HCT116 (cell line): ENCODE data around the gene CPNE5. TPM values are rescaled to one million over a fixed set of nuclear protein-coding genes. Genes with fewer than 3 reads are reported as not detected.

Source experiments
- ATAC-seq: fragments of 200-7000 bp; cut with Tn5 transposase; 2 replicates; pipeline ENCODE4 v1.9.1; 2020; ENCODE audit warnings: mild to moderate bottlenecking, moderate library complexity
- BruUV-seq: library from RNA; stranded (reverse); fragments of 400-500 nt; replicated peaks from 2 replicates; lab custom pipeline; 2021; lab: Mats Ljungman, UMichigan
- CTCF ChIA-PET: fragments of 300-600 bp; sonication (Branson Sonifier 250); formaldehyde crosslinking; loops from one replicate; lab custom pipeline; 2021; ENCODE audit warnings: antibody characterized with exemption; lab: Charles Lee
- POLR2A ChIA-PET: fragments of 300-600, 350-600 bp; sonication (Branson Sonifier 250); formaldehyde crosslinking; loops from one replicate; lab custom pipeline; 2021; ENCODE audit warnings: antibody characterized with exemption; lab: Charles Lee
- RAD21 ChIA-PET, 2 experiments: fragments of 300-600 bp; sonication (Branson Sonifier 250); formaldehyde crosslinking; loops; one replicate each; lab custom pipeline; 2023; ENCODE audit warnings: low total read pairs in 2 of 2; ENCODE audit not compliant: uncharacterized antibody in 2 of 2, unreplicated experiment in 2 of 2, low non-redundant PET in 1 of 2; lab: Charles Lee
- DNase-seq: peaks from one replicate; pipeline ENCODE4 v3.0.0-alpha.2; 2010; ENCODE audit warnings: low read depth, low spot score
- H2AFZ ChIP-seq: fragments of 200-600 bp; shearing (Covaris generic), sonication (generic); 2 replicates; pipeline ENCODE4 v1.6.1; 2017; ENCODE audit warnings: low read depth, mixed run types, mixed read lengths, antibody characterized with exemption, low read length; ENCODE audit not compliant: poor library complexity, severe bottlenecking
- H3K27ac ChIP-seq: 2 replicates; pipeline ENCODE4 v1.5.1; 2012; ENCODE audit warnings: low read depth, low read length
- H3K27me3 ChIP-seq: fragments of 200-600 bp; sonication (generic); 2 replicates; pipeline ENCODE4 v1.6.1; 2016; ENCODE audit warnings: mixed run types, low read length, mixed read lengths; ENCODE audit not compliant: insufficient read depth
- H3K36me3 ChIP-seq, 2 experiments: fragments of 200-500 bp in 1 of 2; fragments of 200-600 bp in 1 of 2; sonication (Bioruptor generic) in 1 of 2; sonication (generic) in 1 of 2; 2 replicates each; pipeline versions ENCODE4 v1.5.1 to v1.6.1; 2014 to 2016; ENCODE audit warnings: low read length in 2 of 2, inconsistent platforms in 1 of 2, mixed read lengths in 1 of 2, mixed run types in 1 of 2; ENCODE audit not compliant: insufficient read depth in 2 of 2, control insufficient read depth in 1 of 2
- H3K4me1 ChIP-seq, 2 experiments: fragments of 200-600 bp in 1 of 2; sonication (generic) in 1 of 2; 2 replicates each; pipeline versions ENCODE4 v1.5.1 to v1.6.1; 2012 to 2017; ENCODE audit warnings: low read length in 2 of 2, inconsistent platforms in 1 of 2, mild to moderate bottlenecking in 1 of 2, mixed read lengths in 1 of 2, mixed run types in 1 of 2, moderate library complexity in 1 of 2; ENCODE audit not compliant: insufficient read depth in 2 of 2, control insufficient read depth in 1 of 2
- H3K4me2 ChIP-seq: fragments of 200-600 bp; sonication (generic); 2 replicates; pipeline ENCODE4 v1.6.1; 2017; ENCODE audit warnings: mixed run types, low read length, mixed read lengths
- H3K4me3 ChIP-seq, 2 experiments: fragments of 200-600 bp in 1 of 2; sonication (generic) in 1 of 2; replicated peaks in 1 of 2; 2 replicates each; pipeline ENCODE4 v1.5.1; 2011 to 2016; ENCODE audit warnings: low read length in 2 of 2, control low read depth in 1 of 2, low read depth in 1 of 2, mild to moderate bottlenecking in 1 of 2, mixed read lengths in 1 of 2, mixed run types in 1 of 2
- H3K79me2 ChIP-seq: fragments of 200-600 bp; sonication (generic); 2 replicates; pipeline ENCODE4 v1.6.1; 2017; ENCODE audit warnings: mild to moderate bottlenecking, mixed run types, low read length, moderate library complexity, mixed read lengths; ENCODE audit not compliant: insufficient read depth
- H3K9ac ChIP-seq: fragments of 200-600 bp; sonication (generic); 2 replicates; pipeline ENCODE4 v1.6.1; 2016; ENCODE audit warnings: low read length, mixed read lengths
- H3K9me2 ChIP-seq: fragments of 200-600 bp; sonication (generic), shearing (Covaris generic); 2 replicates; pipeline ENCODE4 v1.6.1; 2017; ENCODE audit warnings: mixed run types, mild to moderate bottlenecking, moderate library complexity; ENCODE audit not compliant: insufficient read depth
- H3K9me3 ChIP-seq, 2 experiments: fragments of 200-500 bp in 1 of 2; fragments of 200-600 bp in 1 of 2; sonication (Bioruptor generic) in 1 of 2; sonication (generic) in 1 of 2; 2 replicates each; pipeline ENCODE4 v1.6.1; 2014 to 2017; ENCODE audit warnings: low read length in 2 of 2, mixed read lengths in 2 of 2, inconsistent platforms in 1 of 2, low read depth in 1 of 2, mild to moderate bottlenecking in 1 of 2, mixed run types in 1 of 2, moderate library complexity in 1 of 2; ENCODE audit not compliant: control insufficient read depth in 1 of 2, insufficient read depth in 1 of 2
- H4K20me1 ChIP-seq: fragments of 200-600 bp; sonication (generic), shearing (Covaris generic); 2 replicates; pipeline ENCODE4 v1.6.1; 2017; ENCODE audit warnings: mixed run types, mild to moderate bottlenecking, moderate library complexity; ENCODE audit not compliant: insufficient read depth
- CBX3 ChIP-seq: IDR thresholded peaks from 2 replicates; pipeline ENCODE4 v1.6.1; 2012; ENCODE audit warnings: low read depth
- ELF1 ChIP-seq: IDR thresholded peaks from 2 replicates; pipeline ENCODE4 v1.6.1; 2012; ENCODE audit warnings: low read depth, borderline replicate concordance
- EZH2phosphoT487 ChIP-seq: fragments of 200-600 bp; IDR thresholded peaks from 2 replicates; pipeline ENCODE4 v1.6.1; 2018; ENCODE audit warnings: antibody characterized with exemption, borderline replicate concordance
- FOSL1 ChIP-seq: IDR thresholded peaks from 2 replicates; pipeline ENCODE4 v1.6.1; 2012; ENCODE audit warnings: low read depth
- JUND ChIP-seq: IDR thresholded peaks from 2 replicates; pipeline ENCODE4 v1.6.1; 2012
- SRF ChIP-seq: IDR thresholded peaks from 2 replicates; pipeline ENCODE4 v1.6.1; 2012; ENCODE audit warnings: low read depth
- TCF7L2 ChIP-seq: IDR thresholded peaks from 2 replicates; pipeline ENCODE4 v1.7.0; 2011; ENCODE audit warnings: borderline replicate concordance, inconsistent platforms; ENCODE audit not compliant: insufficient read depth, insufficient read length; ENCODE audit errors: extremely low read depth
- ZFX ChIP-seq: fragments of 450-650 bp; IDR thresholded peaks from 2 replicates; pipeline ENCODE4 v1.6.1; 2017
- ZNF274 ChIP-seq: fragments of 200-500 bp; sonication (Bioruptor generic); IDR thresholded peaks from 2 replicates; pipeline ENCODE4 v1.6.1; 2014; ENCODE audit warnings: mild to moderate bottlenecking, low read depth, low read length, inconsistent platforms
- intact Hi-C: fragments of 100-400 bp; cut with micrococcal nuclease; formaldehyde crosslinking; loops from 2 replicates; pipeline ENCODE4 v1.10.0; 2022
- total RNA-seq: library from RNA; stranded (reverse); gene quantifications from one replicate; pipeline ENCODE4 v1.2.1, GENCODE V29; 2021; ENCODE audit not compliant: unreplicated experiment
- TF ChIP-seq, protein P1 (sequence below): IDR thresholded peaks from 2 replicates; pipeline ENCODE4 v1.6.1; 2012

The CPNE5 gene
- total RNA-seq, 1 experiment from 2014 or later, result not detected

GRCh38 chr6:36821581-36822335 lies 17.5 kb downstream of the CPNE5 start:
- H3K36me3 ChIP-seq, result no peaks in the 10 kb centered on the region
- H3K9me2 ChIP-seq, result no peaks in the 10 kb centered on the region
- ChIA-PET POLR2A (no interaction called here), RAD21 (no interaction called here), CTCF (no interaction called here)
- no TSS peak for BruUV-seq
- no peaks in the 10 kb centered on the region for H3K79me2 ChIP-seq
- H3K9me3 ChIP-seq, result no peaks in the 10 kb centered on the region
- no peaks in the 10 kb centered on the region for H3K27me3 ChIP-seq
- TF ChIP-seq TCF7L2, result no peak
- TF ChIP-seq, protein P1, sequence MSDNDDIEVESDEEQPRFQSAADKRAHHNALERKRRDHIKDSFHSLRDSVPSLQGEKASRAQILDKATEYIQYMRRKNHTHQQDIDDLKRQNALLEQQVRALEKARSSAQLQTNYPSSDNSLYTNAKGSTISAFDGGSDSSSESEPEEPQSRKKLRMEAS, result no peak
- TF ChIP-seq CBX3, result no peak
- TF ChIP-seq ELF1, result no peak
- no peak for TF ChIP-seq FOSL1
- no peak for TF ChIP-seq JUND
- TF ChIP-seq SRF, result no peak
- ATAC-seq (no peak), DNase-seq (no peak)
- H3K4me3 ChIP-seq, result no peak overlapping the region
- peaks cover 4 to 8% of the 10 kb centered on the region in 2 experiments; a peak in 3 of 4 replicates for H3K4me1 ChIP-seq
- H2AFZ ChIP-seq, result no peak overlapping the region
- intact Hi-C loops, result no loop called here
- H3K9ac ChIP-seq, result no peak overlapping the region
- no peaks in the 10 kb centered on the region for H4K20me1 ChIP-seq
- H3K4me2 ChIP-seq, result no peak overlapping the region
- H3K27ac ChIP-seq, result no peak overlapping the region

DNA sequence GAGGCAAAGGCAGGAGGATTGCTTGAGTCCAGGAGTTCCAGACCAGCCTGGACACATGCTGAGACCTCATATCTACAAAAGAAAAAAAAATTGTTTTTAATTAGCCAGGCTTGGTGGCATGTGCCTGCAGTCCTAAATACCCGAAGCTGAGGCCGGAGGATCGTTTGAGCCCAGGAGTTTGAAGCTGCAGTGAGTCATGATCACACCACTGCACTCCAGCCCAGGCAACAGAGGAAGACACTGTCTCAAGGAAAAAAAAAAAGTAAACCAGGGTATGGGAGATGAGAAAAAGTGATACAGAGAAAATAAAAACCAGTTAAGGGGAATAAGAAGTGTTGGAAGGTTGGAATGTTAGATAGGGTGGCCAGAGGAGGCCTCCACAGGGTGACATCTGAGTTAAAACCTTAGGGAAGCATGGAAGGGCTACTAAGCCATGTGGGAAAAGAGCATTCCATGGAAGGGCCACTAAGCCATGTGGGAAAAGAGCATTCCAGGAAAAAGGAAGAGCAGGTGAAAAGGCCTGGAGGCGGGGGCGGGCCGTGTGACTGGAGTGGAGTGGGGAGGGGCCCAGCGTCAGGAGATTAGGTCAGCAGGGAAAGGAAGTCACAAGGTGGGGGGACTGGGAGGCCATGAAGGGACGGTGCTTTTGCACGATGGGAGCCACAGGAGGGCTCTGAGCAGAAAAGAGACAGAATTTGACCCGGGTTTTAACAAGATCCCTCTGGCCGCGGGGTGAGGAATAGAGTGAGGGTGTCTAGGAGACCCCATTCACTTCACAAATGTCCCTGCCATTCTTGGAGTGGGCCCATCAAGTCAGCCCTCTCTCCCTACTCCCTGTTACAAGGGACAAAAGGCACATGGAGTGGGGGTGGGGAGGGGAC lies 18.3 kb downstream of the CPNE5 start:
- ChIA-PET POLR2A (no interaction called here), CTCF (no interaction called here)
- Histone ChIP-seq H3K9ac (no peak overlapping the region), H3K4me1 (peaks cover 4 to 8% of the 10 kb centered on the region in 2 experiments; a peak in 3 of 4 replicates), H3K4me2 (no peak overlapping the region), H3K79me2 (no peaks in the 10 kb centered on the region), H3K4me3 (no peak overlapping the region), H3K9me2 (no peaks in the 10 kb centered on the region), H3K9me3 (no peaks in the 10 kb centered on the region), H3K27ac (no peak overlapping the region)
- intact Hi-C loops, result no loop called here
- no peak for DNase-seq
- TF ChIP-seq TCF7L2 (no peak), ZFX (no peak), ZNF274 (no peak), EZH2phosphoT487 (no peak)
- TF ChIP-seq, protein P1, result no peak; the same call in 1 of the 2 replicates
- TF ChIP-seq, all 23 proteins: peak for 0
- Histone ChIP-seq H3K36me3 (no peaks in the 10 kb centered on the region), H4K20me1 (no peaks in the 10 kb centered on the region), H2AFZ (no peak overlapping the region), H3K27me3 (no peaks in the 10 kb centered on the region)
- RAD21 ChIA-PET, result no interaction called here
- ATAC-seq, result no peak
- no TSS peak for BruUV-seq
